ENCODE measurements around the gene WDR82.
A peak's percentile ranks its signal among the peaks of the same experiment; 100 is the strongest.
"Not testable (repeated sequence)": the region's sequence is repeated elsewhere in the genome, so short reads cannot be mapped to it uniquely, and the experiment has no call there.

WDR82 gene

GRCh38 chr3:52289338-52289746, 10.9 kb upstream of the WDR82 start:
- DNase-seq (ENCODE audit: low read depth): no peak

GRCh38 chr3:52288674-52289073, 10.2 kb upstream of the WDR82 start:
- no peak for DNase-seq (ENCODE audit: low read depth)

GRCh38 chr3:52286777-52287110, 8.3 kb upstream of the WDR82 start:
- no peak for DNase-seq (ENCODE audit: low read depth)

- not testable (repeated sequence) for DNase-seq (ENCODE audit: low read depth)
Measured at GRCh38 chr3:52284051-52284450, 5.6 kb upstream of the WDR82 start.

GRCh38 chr3:52283306-52283705, 4.9 kb upstream of the WDR82 start:
- DNase-seq (ENCODE audit: low read depth): no peak

GRCh38 chr3:52281981-52282801, 3.7 kb upstream of the WDR82 start:
- peak; percentile 30 for DNase-seq (ENCODE audit: low read depth)

GRCh38 chr3:52280050-52280461, 1.6 kb upstream of the WDR82 start:
- DNase-seq (ENCODE audit: low read depth): no peak

GRCh38 chr3:52279596-52279995, 1.1 kb upstream of the WDR82 start:
- DNase-seq (ENCODE audit: low read depth): no peak

- DNase-seq (ENCODE audit: low read depth): peak; percentile 57
Measured at GRCh38 chr3:52277972-52278509, 408 bp downstream of the WDR82 start.

GRCh38 chr3:52277071-52277964, 1.1 kb downstream of the WDR82 start:
- peak; percentile 58 for DNase-seq (ENCODE audit: low read depth)

GRCh38 chr3:52274781-52275180, 3.7 kb downstream of the WDR82 start:
- DNase-seq (ENCODE audit: low read depth): not testable (repeated sequence)

GRCh38 chr3:52272831-52273230, 5.6 kb downstream of the WDR82 start:
- DNase-seq (ENCODE audit: low read depth): no peak

GRCh38 chr3:52272172-52272571, 6.3 kb downstream of the WDR82 start:
- DNase-seq (ENCODE audit: low read depth): not testable (repeated sequence)

- no peak for DNase-seq (ENCODE audit: low read depth)
Measured at GRCh38 chr3:52270252-52270754, 8.1 kb downstream of the WDR82 start.

- no peak for DNase-seq (ENCODE audit: low read depth)
Measured at GRCh38 chr3:52269776-52270175, 8.7 kb downstream of the WDR82 start.

GRCh38 chr3:52268036-52268435, 10.4 kb downstream of the WDR82 start:
- DNase-seq (ENCODE audit: low read depth): no peak

GRCh38 chr3:52265387-52265786, 13.1 kb downstream of the WDR82 start:
- DNase-seq (ENCODE audit: low read depth): no peak

GRCh38 chr3:52262447-52262846, 16.0 kb downstream of the WDR82 start:
- DNase-seq (ENCODE audit: low read depth): no peak

GRCh38 chr3:52259448-52259847, 19.0 kb downstream of the WDR82 start:
- no peak for DNase-seq (ENCODE audit: low read depth)

GRCh38 chr3:52259035-52259434, 19.4 kb downstream of the WDR82 start:
- no peak for DNase-seq (ENCODE audit: low read depth)

GRCh38 chr3:52257911-52258310, 20.5 kb downstream of the WDR82 start:
- DNase-seq (ENCODE audit: low read depth): no peak

- no peak for DNase-seq (ENCODE audit: low read depth)
Measured at GRCh38 chr3:52256622-52257021, 21.8 kb downstream of the WDR82 start.

GRCh38 chr3:52256159-52256558, 22.3 kb downstream of the WDR82 start:
- no peak for DNase-seq (ENCODE audit: low read depth)
